NCI-H2196 treated with DMSO at 0.1 percent for 48 hours (cell line): ENCODE results near the gene NEK2.
A peak's percentile ranks its signal among the peaks of the same experiment; 100 is the strongest.
"Not testable (repeated sequence)": the region's sequence is repeated elsewhere in the genome, so short reads cannot be mapped to it uniquely, and the experiment has no call there.

Experiments
- DNase-seq: peaks from one replicate; lab custom pipeline; 2025; ENCODE audit not compliant: unreplicated experiment; lab: John Stamatoyannopoulos, UW

Gene NEK2

GRCh38 chr1:211652371-211652770 is 23.1 kb downstream of the NEK2 start:
- no peak for DNase-seq

DNA sequence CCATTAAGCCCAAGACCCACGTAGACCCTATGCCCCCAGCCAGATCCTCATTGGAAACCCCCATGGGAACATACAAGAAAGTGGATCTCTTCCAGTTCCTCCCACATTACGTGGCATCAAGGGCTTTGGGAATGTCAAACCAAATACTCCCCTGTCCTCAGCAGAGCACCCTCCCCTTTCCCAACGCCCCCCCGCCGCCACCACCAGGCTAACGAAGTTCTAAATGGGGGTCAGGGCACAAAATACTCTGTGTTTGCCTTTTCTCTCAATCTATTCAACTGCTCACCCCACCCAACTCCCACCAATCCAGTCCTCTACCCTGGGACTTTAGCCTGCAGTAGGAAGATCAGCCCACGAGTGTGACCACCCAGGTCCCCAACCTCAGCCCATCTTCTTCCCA is 24.5 kb downstream of the NEK2 start:
- no peak for DNase-seq

GRCh38 chr1:211648980-211649934 is 26.2 kb downstream of the NEK2 start:
- peak; percentile 7 for DNase-seq

DNA sequence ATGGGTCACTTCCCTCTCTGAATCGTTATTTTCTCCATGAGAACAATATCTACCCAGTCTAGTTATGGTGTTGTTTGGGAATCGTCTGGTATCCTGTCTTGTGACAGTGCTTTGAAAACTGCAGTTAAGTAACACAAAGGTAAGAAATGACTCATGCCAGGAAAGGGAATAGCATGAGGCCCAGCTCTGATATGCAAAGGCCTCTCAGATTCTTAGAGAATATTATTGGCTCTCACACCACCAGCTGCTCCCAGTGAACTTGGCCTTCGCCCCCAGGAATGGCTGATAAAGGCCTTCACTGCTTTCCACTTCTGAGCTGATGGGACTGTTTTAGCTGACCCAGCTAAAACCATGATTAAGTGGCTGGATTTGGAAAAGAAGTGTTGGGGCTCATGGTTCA is 27.1 kb downstream of the NEK2 start:
- DNase-seq: no peak

- DNase-seq: no peak
Observed at GRCh38 chr1:211647711-211648121, 27.7 kb downstream of the NEK2 start.

GRCh38 chr1:211646566-211646965 is 28.9 kb downstream of the NEK2 start:
- DNase-seq: no peak

DNA sequence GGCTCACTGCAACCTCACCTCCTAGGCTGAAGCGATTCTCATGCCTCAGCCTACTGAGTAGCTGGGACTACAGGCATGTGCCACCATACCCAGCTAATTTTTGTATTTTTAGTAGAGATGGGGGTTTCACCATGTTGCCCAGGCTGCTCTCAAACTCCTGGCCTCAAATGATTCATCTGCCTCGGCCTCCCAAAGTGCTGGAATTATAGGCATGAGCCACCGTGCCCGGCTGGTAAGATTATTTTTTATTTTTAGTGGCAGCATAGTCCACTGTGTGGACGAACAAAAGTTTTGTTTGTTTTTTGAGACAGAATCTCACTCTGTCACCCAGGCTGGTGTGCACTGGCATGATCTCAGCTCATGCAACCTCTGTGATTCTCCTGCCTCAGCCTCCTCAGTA is 29.8 kb downstream of the NEK2 start:
- not testable (repeated sequence) for DNase-seq

DNA sequence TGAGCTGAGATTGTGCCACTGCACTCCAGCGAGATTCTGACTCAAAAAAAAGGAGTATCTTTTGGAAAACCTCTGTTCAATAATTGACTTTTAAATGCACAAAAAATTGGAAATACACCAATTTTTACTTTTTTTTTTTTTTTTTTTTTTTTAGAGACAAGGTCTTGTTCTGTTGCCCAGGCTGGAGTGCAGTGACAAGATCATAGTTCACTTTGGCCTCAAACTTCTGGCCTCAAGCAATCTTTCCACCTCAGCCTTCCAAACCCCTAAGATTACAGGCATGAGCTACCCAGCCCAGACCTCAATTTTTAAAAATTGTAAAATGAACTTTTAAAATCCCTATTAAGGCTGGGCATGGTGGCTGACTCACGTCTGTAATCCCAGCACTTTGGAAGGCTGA is 30.8 kb downstream of the NEK2 start:
- DNase-seq: no peak

- peak; percentile 68 for DNase-seq
Observed at GRCh38 chr1:211643324-211644212, 31.9 kb downstream of the NEK2 start.

DNA sequence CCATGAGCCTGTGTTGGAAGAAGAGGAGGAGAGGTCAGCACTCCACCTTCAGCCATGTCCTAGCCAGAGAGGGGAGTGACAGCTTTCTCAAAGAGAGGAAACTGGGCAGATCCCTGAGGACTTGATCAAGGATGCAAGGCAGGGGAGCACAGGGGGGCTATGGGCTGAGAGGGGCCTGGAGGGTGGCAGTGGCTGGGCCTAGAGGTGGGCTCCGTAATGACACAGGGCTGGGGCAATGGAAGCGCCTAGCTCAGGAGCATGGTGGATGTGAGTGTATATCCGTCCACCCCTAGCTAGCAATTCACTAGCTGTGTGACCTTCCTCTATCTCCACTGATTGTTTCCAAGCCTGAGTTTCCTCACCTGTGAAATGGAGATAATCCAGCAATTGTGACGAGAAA is 32.6 kb downstream of the NEK2 start:
- no peak for DNase-seq

GRCh38 chr1:211641942-211642341 is 33.5 kb downstream of the NEK2 start:
- DNase-seq: no peak

DNA sequence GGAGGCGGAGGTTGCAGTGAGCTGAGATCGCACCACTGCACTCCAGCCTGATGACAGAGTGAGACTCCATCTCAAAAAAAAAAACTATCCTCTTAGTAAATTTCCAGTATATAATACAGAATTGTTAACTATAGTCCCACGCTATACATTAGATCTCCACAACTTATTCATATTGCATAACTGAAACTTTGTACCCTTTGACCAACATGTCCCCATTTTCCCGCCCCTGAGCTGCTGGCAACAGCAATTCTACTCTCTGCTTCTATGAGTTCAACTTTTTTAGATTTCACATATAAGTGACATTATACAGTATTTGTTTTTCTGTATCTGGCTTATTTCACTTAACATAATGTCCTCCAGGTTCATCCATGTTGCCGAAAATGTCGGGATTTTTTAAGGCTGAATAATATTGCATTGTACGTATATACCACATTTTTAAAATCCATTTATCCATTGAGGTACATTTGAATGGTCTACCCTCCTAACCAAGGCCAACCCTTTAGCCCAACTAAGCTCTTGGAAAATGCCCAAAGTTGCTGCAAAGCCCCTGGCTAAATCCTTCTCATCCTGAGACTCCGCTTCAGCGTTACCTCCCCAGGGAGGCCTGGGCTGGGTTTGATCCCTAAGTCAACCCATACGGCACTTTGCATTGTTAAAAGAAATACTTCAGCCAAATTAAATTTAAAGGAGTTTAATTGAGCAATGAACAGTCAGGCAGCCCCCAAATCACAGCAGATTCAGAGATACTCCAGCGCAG is 34.2 kb downstream of the NEK2 start:
- no peak for DNase-seq

- DNase-seq: no peak
Observed at GRCh38 chr1:211640301-211640630, 35.2 kb downstream of the NEK2 start.

GRCh38 chr1:211639475-211640300 is 35.7 kb downstream of the NEK2 start:
- DNase-seq: no peak

DNA sequence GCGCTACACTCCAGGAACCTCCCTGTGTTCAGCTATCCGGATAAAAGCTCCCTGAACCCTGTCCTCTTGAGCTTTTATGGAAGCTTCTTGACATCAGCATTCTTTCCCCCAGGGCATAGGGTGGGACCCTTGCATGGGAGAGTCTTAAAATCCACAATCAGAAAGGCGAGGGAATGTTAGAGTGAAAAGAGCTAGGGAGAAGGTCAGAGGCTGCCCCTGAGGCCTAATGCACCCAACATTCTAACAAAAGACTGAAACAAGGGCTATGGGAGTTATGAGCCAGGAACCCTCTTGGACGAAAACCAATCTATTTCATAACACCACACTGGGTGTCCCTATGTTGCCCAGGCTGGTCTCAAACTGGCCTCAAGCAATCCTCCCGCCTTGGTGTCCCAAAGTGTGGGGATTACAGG is 36.7 kb downstream of the NEK2 start:
- DNase-seq: no peak

GRCh38 chr1:211638246-211638645 is 37.2 kb downstream of the NEK2 start:
- DNase-seq: no peak

DNA sequence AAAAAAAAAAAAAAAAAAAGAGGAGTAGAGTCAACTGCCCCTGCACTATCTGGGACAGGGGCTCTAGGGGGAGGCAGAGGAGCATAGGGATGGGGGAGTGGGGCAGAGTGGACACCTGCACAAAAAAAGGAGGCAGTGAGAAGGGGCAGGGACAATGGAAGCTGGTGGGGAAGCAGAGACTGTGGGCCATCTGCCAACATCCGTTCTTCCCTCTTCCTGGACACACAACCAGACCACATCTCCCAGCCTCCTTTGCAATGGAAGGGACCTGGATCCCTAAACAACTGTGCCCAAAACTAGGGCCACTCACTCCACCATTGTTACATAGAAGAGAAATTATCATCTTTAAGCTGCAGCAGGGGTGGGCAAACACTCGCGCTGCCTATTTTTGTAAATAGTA is 38.4 kb downstream of the NEK2 start:
- DNase-seq: no peak

- not testable (repeated sequence) for DNase-seq
Observed at GRCh38 chr1:211636575-211637029, 38.8 kb downstream of the NEK2 start.

DNA sequence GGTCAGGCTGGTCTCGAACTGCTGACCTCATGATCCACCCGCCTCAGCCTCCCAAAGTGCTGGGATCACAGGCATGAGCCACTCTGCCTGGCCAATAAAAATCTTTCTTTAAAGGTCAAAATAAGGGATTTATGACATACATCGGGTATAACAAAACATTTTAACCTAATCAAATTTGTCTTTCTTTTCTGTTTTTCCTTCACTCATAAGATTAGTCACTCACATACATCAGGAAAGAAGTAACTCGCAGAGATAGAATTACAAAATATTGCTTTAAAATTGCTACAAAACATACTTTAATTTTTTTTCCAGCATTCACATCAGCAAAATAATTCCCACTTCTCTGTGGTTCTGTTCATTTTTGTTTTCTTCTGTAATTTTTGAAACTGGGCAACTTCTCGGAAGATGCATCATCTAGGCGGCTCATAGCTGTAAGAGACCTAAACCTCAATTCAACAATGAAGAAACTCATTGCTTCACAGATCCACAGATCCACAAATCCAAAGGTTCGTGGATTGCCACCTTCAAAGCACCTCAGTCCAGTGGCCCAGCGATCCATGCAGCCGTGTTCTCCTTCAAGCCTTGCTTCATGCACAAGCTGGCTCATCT is 39.7 kb downstream of the NEK2 start:
- DNase-seq: no peak

GRCh38 chr1:211634931-211635330 is 40.5 kb downstream of the NEK2 start:
- DNase-seq: no peak
